ENCODE data around the gene NME9. TPM values are rescaled to one million over a fixed set of nuclear protein-coding genes. Genes with fewer than 3 reads are reported as not detected.

The NME9 gene
- total RNA-seq, 1 experiment from 2014 or later: not detected

GRCh38 chr3:138257986-138258385 is 71.7 kb downstream of the NME9 start (continued):
- no peak for TF ChIP-seq ZBTB21 (CRISPR knock-in tag; IDR thresholded peaks at IDR 0.05; ENCODE audit: borderline replicate concordance)

- Mint-ChIP-seq H3K27me3 (ENCODE audit: low read depth) (no peaks in the 10 kb centered on the region), H3K27ac (no peak overlapping the region), H3K4me1 (no peaks in the 10 kb centered on the region), H3K36me3 (no peaks in the 10 kb centered on the region), H3K4me3 (no peak overlapping the region), H3K9me3 (no peaks in the 10 kb centered on the region)
- POLR2A ChIA-PET: no interaction called here
- TF ChIP-seq E2F5 (CRISPR knock-in tag; IDR thresholded peaks at IDR 0.05) (no peak), MYBL2 (CRISPR knock-in tag; IDR thresholded peaks at IDR 0.05) (no peak), ZNF396 (CRISPR knock-in tag; IDR thresholded peaks at IDR 0.05; ENCODE audit: borderline replicate concordance) (no peak), ZNF219 (CRISPR knock-in tag; IDR thresholded peaks at IDR 0.05; ENCODE audit: borderline replicate concordance) (no peak)
- CTCF ChIA-PET: interaction anchor here (0.6 to 1.4 kb wide), 3 partner anchors 8 to 75 kb away, joined by 3 to 4 read pairs (median 4); no protein-coding TSS in a partner anchor
- no peak for ATAC-seq
- no peak for DNase-seq (ENCODE audit: low spot score)
Measured at GRCh38 chr3:138256022-138256421, 73.6 kb downstream of the NME9 start.

GRCh38 chr3:138254216-138254615 is 75.4 kb downstream of the NME9 start:
- no peak for ATAC-seq
- H3K27ac Mint-ChIP-seq: no peak overlapping the region
- H3K4me3 Mint-ChIP-seq: no peak overlapping the region
- no peaks in the 10 kb centered on the region for H3K9me3 Mint-ChIP-seq
- ChIA-PET POLR2A (no interaction called here), CTCF (interaction anchor here (0.9 to 1.0 kb wide), 2 partner anchors 10 to 94 kb away, joined by 3 read pairs; no protein-coding TSS in a partner anchor)
- no peak for DNase-seq (ENCODE audit: low spot score)
- no peaks in the 10 kb centered on the region for H3K4me1 Mint-ChIP-seq
- H3K36me3 Mint-ChIP-seq: no peaks in the 10 kb centered on the region
- no peaks in the 10 kb centered on the region for H3K27me3 Mint-ChIP-seq (ENCODE audit: low read depth)
- no peak for TF ChIP-seq NFYB (CRISPR knock-in tag; conservative IDR thresholded peaks at IDR 0.05; ENCODE audit: low read depth)
- no peak for TF ChIP-seq ETV6 (CRISPR knock-in tag; IDR thresholded peaks at IDR 0.05)
- TF ChIP-seq STAT6 (CRISPR knock-in tag; conservative IDR thresholded peaks at IDR 0.05; ENCODE audit: low read depth): no peak
- TF ChIP-seq ZNF281 (CRISPR knock-in tag; IDR thresholded peaks at IDR 0.05): no peak
- TF ChIP-seq PRDM15 (CRISPR knock-in tag; IDR thresholded peaks at IDR 0.05): no peak
- TF ChIP-seq GTF2I (CRISPR knock-in tag; conservative IDR thresholded peaks at IDR 0.05): no peak
- TF ChIP-seq ZNF121 (CRISPR knock-in tag; IDR thresholded peaks at IDR 0.05): no peak
- TF ChIP-seq SOX15 (CRISPR knock-in tag; IDR thresholded peaks at IDR 0.05): no peak
